Heart left ventricle (tissue), 16 donors: ENCODE data around the gene SSB. TPM values are rescaled to one million over a fixed set of nuclear protein-coding genes. Genes with fewer than 3 reads are reported as not detected.

Source experiments
- ATAC-seq, 4 donors: fragments of 200-7000 bp; cut with Tn5 transposase; one replicate each; pipeline ENCODE4 v1.9.1; 2020 to 2022; ENCODE audit warnings: moderate library complexity in 4 of 4, mild to moderate bottlenecking in 3 of 4, moderate number of reproducible peaks in 1 of 4
- DNase-seq, 5 donors: peaks; one replicate each; pipeline ENCODE4 v3.0.0-alpha.2; 2020
- H3K27ac ChIP-seq, 12 donors: fragments of 200-600 bp; sonication (generic) in 4 of 12; one replicate each; pipeline versions ENCODE4 v1.5.0 to v1.8.0; 2016 to 2022; ENCODE audit warnings: mild to moderate bottlenecking in 2 of 12
- H3K27me3 ChIP-seq, 9 donors: fragments of 200-600 bp; sonication (generic) in 2 of 9; one replicate each; pipeline versions ENCODE4 v1.5.1 to v1.8.0; 2016 to 2022; ENCODE audit warnings: mild to moderate bottlenecking in 3 of 9
- H3K36me3 ChIP-seq, 9 donors: fragments of 200-600 bp; sonication (generic) in 2 of 9; one replicate each; pipeline versions ENCODE4 v1.5.0 to v1.8.0; 2018 to 2022; ENCODE audit warnings: mild to moderate bottlenecking in 2 of 9
- H3K4me1 ChIP-seq, 12 donors: fragments of 200-600 bp; sonication (generic) in 4 of 12; one replicate each; pipeline versions ENCODE4 v1.5.0 to v1.8.0; 2016 to 2022; ENCODE audit warnings: mild to moderate bottlenecking in 3 of 12
- H3K4me3 ChIP-seq, 12 donors: fragments of 200-600 bp; sonication (generic) in 4 of 12; one replicate each; pipeline versions ENCODE4 v1.5.0 to v1.8.0; 2017 to 2022; ENCODE audit warnings: mild to moderate bottlenecking in 9 of 12, moderate library complexity in 4 of 12
- H3K9me3 ChIP-seq, 12 donors: fragments of 200-600 bp; sonication (generic) in 4 of 12; one replicate each; pipeline versions ENCODE4 v1.5.0 to v1.8.0; 2016 to 2022; ENCODE audit warnings: mild to moderate bottlenecking in 1 of 12
- POLR2A ChIP-seq, 2 donors: fragments of 450-650 bp; IDR thresholded peaks; one replicate each; pipeline ENCODE4 v1.6.1; 2017; ENCODE audit warnings: antibody characterized with exemption in 2 of 2, mild to moderate bottlenecking in 2 of 2, moderate library complexity in 2 of 2
- WGBS, 4 donors: extraction: QIAGEN DNeasy Blood & Tissue Kit in 2 of 4; methylation state at CpG; one replicate each; pipeline versions ENCODE4 v1.1.5 to v1.1.7; 2013 to 2018; 5-methylcytosine and 5-hydroxymethylcytosine counted together
- intact Hi-C, 10 donors: fragments of 100-400 bp; cut with DNase I; formaldehyde crosslinking; loops; one replicate each; pipeline versions ENCODE4 v1.11.1 to v1.14.2; 2022
- polyA plus RNA-seq, 2 donors: library from polyadenylated mRNA; stranded (reverse); fragments of 200-250 nt; gene quantifications; one replicate each; pipeline ENCODE4 v1.2.3, GENCODE V29; 2013
- total RNA-seq, 9 donors: library from RNA; depleted of rRNA in 2 of 9; stranded (reverse); fragments of >200 nt in 2 of 9; fragmentation: NEBNext Ultra II Directional in 3 of 9; extraction: Animal tissue kit (Norgen Biotek cat#: 25700) in 3 of 9; gene quantifications; one replicate each; pipeline versions ENCODE4 v1.1.0 to v1.2.4, GENCODE V29; 2016 to 2023
- TF ChIP-seq, protein P1 (sequence below), 12 donors: fragments of 200-600 bp; sonication (generic) in 4 of 12; IDR thresholded peaks; one replicate each; pipeline versions ENCODE4 v1.5.0 to v1.8.0; 2018 to 2022; ENCODE audit warnings: antibody characterized with exemption in 12 of 12, mild to moderate bottlenecking in 5 of 12
- donor health status: ischemic (EF 13 %, LVEDD 7.1; RV severe dilation, severe dysfunction).
- donor health status: healthy with polysubstance abuse.
- donor health status: DM: no; HTN: yes; CAD: no.
- donor health status: DM: no; HTN: no; CAD: no.
- donor health status: ischemic (EF 25% LVEDD 6.9; RV normal size, moderate dysfunction).
- donor health status: ischemic (EF 25% LVEDD 5.7; RV mildly dilated, moderate dysfunction).
- donor health status: healthy.
- donor health status: DM: yes; HTN: yes; CAD: no.
- donor health status: ischemic (EF 35%, LVEDD 5.7; RV mildly dilated, moderate dysfunction).
- donor health status: nonischemic (EF 11% LVEDD 7.7; RV severe dilation, severe dysfunction).
- donor health status: DM: yes; HTN: yes; CAD: no.
- donor health status: PGD.
- donor health status: ischemic (EF 29% LVEDD 5.4; RV normal size, mild dysfunction).
- donor health status: nonischemic (EF 23%, LVEDD 6.1; RV moderate dilation, normal function).

SSB gene
- total and polyA plus RNA-seq, 11 donors, result 37.4 to 94.0 (median 53.9) TPM

DNA sequence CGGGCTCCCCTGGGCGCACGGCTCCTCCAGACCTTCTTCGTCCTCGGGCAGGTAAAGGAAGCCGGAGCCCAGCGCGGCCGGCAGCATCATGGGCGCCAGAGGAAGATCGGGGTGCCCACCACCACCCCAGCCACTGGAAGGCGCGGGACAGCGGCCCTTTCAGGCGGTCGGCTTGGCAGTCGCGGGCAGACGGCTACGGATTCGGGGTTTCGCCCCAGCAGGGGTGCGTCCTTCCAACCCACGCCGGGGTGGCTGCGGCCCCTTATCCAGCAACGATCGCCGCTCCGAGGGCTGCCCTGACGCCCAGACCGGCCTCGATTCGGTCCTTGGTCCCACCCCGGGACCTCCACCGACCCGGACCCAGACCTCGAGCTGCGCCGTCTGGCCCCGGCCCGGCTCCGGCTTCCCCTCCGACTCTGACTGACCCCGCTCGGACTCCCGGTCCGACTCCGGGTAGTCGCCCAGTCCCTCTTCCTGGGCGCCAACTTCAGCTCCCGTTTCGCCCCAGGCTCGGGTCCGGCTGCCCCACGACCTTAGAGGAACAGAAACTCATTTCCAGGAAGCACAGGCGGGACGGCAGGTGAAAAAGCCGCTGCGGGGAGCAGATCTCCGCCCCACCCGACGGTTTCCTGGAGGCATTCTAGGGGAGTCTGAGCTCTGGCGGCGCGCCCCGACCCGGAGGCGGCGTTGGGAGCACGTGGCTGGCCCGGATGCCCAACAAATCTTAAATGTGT is 30.2 kb upstream of the SSB start:
- peak in 3 of 4 donors; percentile 45 to 65 (median 56) for ATAC-seq
- no peaks in the 10 kb centered on the region for H3K36me3 ChIP-seq
- H3K4me3 ChIP-seq, result peak overlapping the region; percentile 1 to 56 (median 40)
- peak in 4 of 5 donors; percentile 21 to 68 (median 32) for DNase-seq
- peaks cover 0 to 19% (median 0%) of the 10 kb centered on the region in 12 donors for H3K4me1 ChIP-seq
- peaks cover 0 to 22% (median 12%) of the 10 kb centered on the region in 9 donors for H3K27me3 ChIP-seq
- intact Hi-C loops, result no loop called here
- H3K9me3 ChIP-seq, result no peaks in the 10 kb centered on the region
- 31 to 58% (median 39%) methylated on average over 48 to 72 of the region's 72 CpGs for WGBS, 4 donors
- no peak overlapping the region for H3K27ac ChIP-seq
- TF ChIP-seq POLR2A (IDR thresholded peaks at IDR 0.05), result no peak
- TF ChIP-seq, protein P1, sequence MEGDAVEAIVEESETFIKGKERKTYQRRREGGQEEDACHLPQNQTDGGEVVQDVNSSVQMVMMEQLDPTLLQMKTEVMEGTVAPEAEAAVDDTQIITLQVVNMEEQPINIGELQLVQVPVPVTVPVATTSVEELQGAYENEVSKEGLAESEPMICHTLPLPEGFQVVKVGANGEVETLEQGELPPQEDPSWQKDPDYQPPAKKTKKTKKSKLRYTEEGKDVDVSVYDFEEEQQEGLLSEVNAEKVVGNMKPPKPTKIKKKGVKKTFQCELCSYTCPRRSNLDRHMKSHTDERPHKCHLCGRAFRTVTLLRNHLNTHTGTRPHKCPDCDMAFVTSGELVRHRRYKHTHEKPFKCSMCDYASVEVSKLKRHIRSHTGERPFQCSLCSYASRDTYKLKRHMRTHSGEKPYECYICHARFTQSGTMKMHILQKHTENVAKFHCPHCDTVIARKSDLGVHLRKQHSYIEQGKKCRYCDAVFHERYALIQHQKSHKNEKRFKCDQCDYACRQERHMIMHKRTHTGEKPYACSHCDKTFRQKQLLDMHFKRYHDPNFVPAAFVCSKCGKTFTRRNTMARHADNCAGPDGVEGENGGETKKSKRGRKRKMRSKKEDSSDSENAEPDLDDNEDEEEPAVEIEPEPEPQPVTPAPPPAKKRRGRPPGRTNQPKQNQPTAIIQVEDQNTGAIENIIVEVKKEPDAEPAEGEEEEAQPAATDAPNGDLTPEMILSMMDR (IDR thresholded peaks at IDR 0.05), result no peak

DNA sequence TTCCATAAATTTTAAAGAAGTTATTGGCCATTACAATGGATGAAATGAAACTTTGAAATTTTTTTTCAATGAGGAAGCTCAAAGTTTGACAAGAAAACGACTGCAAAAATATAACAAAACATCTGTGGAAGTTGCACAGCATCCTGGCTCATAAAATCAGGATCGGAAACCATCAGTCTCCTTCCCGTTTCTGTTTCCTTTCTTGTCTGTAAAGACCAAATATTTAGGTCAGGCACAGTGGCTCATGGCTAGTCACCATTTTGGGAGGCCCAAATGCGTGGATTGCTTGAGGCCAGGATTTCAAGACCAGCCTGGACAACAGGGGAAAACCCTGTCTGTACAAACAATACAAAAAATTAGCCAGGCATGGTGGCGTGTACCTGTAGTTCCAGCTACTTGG is 27.6 kb upstream of the SSB start:
- WGBS, 4 donors, result 74 to 81% (median 77%) methylated on average over 5 of the region's 5 CpGs
- no peak for DNase-seq
- no peaks in the 10 kb centered on the region for H3K9me3 ChIP-seq
- no peak overlapping the region for H3K27ac ChIP-seq
- H3K27me3 ChIP-seq, result peaks cover 0 to 22% (median 12%) of the 10 kb centered on the region in 9 donors
- ATAC-seq, result no peak
- intact Hi-C loops, result no loop called here
- TF ChIP-seq POLR2A (IDR thresholded peaks at IDR 0.05), result no peak
- TF ChIP-seq, protein P1 (IDR thresholded peaks at IDR 0.05), result no peak
- H3K36me3 ChIP-seq, result no peaks in the 10 kb centered on the region
- peaks cover 0 to 19% (median 0%) of the 10 kb centered on the region in 12 donors for H3K4me1 ChIP-seq
- no peak overlapping the region for H3K4me3 ChIP-seq

DNA sequence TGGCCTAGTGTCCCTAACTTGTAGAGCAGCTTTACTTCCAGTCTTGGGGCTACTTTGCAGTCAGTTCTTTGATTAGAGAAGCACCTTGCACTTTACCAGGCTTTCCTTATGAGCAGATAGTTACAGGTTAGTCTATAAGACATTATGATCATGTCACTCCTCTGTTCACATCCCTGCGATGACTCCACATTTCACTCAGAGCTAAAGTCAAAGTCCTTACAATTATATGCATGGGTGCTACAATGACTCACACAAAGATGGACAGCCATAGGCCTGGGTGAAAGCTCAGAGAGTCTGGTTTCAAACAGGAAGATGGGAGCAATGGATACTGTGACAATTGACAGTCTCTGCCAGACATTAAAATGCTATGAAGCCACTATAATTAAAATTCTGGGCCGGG is 27.1 kb upstream of the SSB start:
- Histone ChIP-seq H3K27me3 (peaks cover 0 to 22% (median 12%) of the 10 kb centered on the region in 9 donors), H3K27ac (no peak overlapping the region), H3K36me3 (no peaks in the 10 kb centered on the region), H3K4me3 (no peak overlapping the region), H3K9me3 (no peaks in the 10 kb centered on the region), H3K4me1 (peaks cover 0 to 19% (median 0%) of the 10 kb centered on the region in 12 donors)
- no peak for DNase-seq
- 97 to 100% (median 98%) methylated on average over 2 of the region's 2 CpGs for WGBS, 4 donors
- intact Hi-C loops, result no loop called here
- TF ChIP-seq POLR2A (IDR thresholded peaks at IDR 0.05), result no peak
- TF ChIP-seq, protein P1 (IDR thresholded peaks at IDR 0.05), result no peak
- ATAC-seq, result no peak

DNA sequence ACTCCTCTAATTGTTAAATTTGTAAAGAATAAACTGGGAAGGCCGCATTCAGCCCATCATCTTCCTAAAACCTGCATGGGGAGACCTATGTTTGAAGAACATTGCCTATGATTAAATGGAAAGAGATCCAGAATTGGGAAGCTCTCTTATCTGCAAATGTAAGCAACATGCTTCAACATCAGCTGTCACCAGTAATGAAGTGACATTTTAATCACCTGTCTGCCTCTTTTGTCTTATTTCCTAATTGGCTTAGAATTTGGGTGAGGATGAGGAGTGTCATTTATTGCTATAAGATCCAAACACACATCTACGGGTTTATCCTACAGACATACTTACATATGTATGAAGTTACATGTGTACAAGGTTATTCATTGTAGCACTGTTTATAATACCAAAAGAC is 26.0 kb upstream of the SSB start:
- Histone ChIP-seq H3K27ac (no peak overlapping the region), H3K27me3 (peaks cover 0 to 20% (median 12%) of the 10 kb centered on the region in 9 donors), H3K36me3 (no peaks in the 10 kb centered on the region), H3K9me3 (no peaks in the 10 kb centered on the region), H3K4me1 (peaks cover 0 to 13% (median 0%) of the 10 kb centered on the region in 12 donors), H3K4me3 (no peak overlapping the region)
- WGBS, 4 donors, result 76 to 94% (median 88%) methylated on average over 2 of the region's 2 CpGs
- TF ChIP-seq, protein P1 (IDR thresholded peaks at IDR 0.05), result no peak
- TF ChIP-seq POLR2A (IDR thresholded peaks at IDR 0.05), result no peak
- intact Hi-C loops, result no loop called here
- DNase-seq (no peak), ATAC-seq (no peak)
